ENCODE data around the gene MYL4.

DNA sequence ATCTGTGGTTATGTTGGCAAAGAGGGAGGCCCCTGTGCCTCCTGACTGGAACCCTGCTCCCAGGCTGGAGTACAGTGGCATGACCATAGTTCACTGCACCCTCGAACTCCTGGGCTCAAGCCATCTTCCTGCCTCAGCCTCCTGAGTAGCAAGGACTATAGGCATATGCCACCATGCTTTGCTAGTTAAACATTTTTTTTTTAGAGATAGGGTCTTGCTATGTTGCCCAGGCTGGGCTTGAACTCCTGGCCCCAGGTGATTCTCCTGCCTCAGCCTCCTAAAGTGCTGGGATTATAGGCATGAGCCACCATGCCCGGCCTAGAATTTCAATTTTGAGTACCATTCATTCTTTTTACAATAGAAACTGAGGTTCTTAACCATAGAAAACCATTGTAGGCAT lies 23.3 kb downstream of the MYL4 start:
- TF ChIP-seq EZH2 (IDR thresholded peaks at IDR 0.05; ENCODE audit: borderline replicate concordance, low read depth, low read length, poor library complexity, severe bottlenecking) (no peak), CTCF (conservative IDR thresholded peaks at IDR 0.05; ENCODE audit: low read depth, low read length) (no peak)

All from A673 (cell line).